ENCODE data around the gene DSC1.

DSC1 gene

DNA sequence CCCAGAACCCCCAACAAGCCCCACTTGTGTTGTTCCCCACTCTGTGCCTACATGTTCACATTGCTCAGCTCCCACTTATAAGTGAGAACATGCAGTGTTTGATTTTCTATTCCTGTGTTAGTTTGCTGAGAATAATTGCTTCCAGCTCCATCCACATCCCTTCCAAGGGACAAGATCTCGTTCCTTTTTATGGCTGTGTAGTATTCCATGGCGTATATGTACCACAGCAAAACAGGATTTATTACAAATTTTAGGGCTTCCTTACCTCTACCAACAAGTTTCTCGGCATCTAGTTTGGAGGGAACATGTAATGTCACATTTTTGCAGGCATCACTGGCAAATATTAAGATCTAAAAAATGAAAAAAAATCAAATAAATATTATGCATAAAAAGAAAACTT lies 69.4 kb downstream of the DSC1 start:
- no peak overlapping the region for H3K9ac ChIP-seq (ENCODE audit: low read length in 2 of 2)

DNA sequence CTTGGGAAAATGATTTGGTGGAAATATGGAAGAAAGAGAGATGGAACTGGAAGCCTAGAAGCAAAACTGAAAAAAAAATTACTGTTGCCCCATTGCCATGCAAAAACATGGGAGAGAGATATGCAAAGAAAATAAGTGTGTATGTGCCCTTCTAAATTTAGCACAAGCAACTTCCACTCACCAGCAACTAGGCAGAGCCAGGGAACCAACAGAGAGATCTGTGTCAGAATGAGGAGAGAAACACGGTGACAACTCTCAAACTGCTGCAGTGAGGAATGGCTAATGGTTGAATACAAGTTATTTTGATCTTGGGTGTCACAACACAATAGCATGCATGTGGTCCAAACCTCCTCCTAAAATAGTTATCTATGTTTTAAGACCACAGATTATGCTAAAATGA lies 71.3 kb downstream of the DSC1 start:
- Histone ChIP-seq H3K36me3 (ENCODE audit: control insufficient read depth in 2 of 2, insufficient read depth in 2 of 2, low read length in 2 of 2) (no peaks in the 10 kb centered on the region), H3K4me1 (ENCODE audit: control insufficient read depth, insufficient read depth, low read length) (no peaks in the 10 kb centered on the region), H3K9me3 (ENCODE audit: control insufficient read depth in 2 of 2, low read length in 2 of 2) (no peaks in the 10 kb centered on the region), H3K27me3 (ENCODE audit: control insufficient read depth in 1 of 2, insufficient read depth in 2 of 2, low read length in 2 of 2) (no peaks in the 10 kb centered on the region), H3K4me3 (ENCODE audit: low read length in 2 of 2) (no peak overlapping the region), H3K27ac (ENCODE audit: low read length) (no peak overlapping the region), H3K9ac (ENCODE audit: low read length in 2 of 2) (no peak overlapping the region)

More for the DNA sequence above, 69.4 kb downstream of the DSC1 start:
- Histone ChIP-seq H3K27me3 (ENCODE audit: control insufficient read depth in 1 of 2, insufficient read depth in 2 of 2, low read length in 2 of 2) (no peaks in the 10 kb centered on the region), H3K4me3 (ENCODE audit: low read length in 2 of 2) (no peak overlapping the region), H3K27ac (ENCODE audit: low read length) (no peak overlapping the region), H3K9me3 (ENCODE audit: control insufficient read depth in 2 of 2, low read length in 2 of 2) (no peaks in the 10 kb centered on the region), H3K4me1 (ENCODE audit: control insufficient read depth, insufficient read depth, low read length) (no peaks in the 10 kb centered on the region), H3K36me3 (ENCODE audit: control insufficient read depth in 2 of 2, insufficient read depth in 2 of 2, low read length in 2 of 2) (no peaks in the 10 kb centered on the region)

DNA sequence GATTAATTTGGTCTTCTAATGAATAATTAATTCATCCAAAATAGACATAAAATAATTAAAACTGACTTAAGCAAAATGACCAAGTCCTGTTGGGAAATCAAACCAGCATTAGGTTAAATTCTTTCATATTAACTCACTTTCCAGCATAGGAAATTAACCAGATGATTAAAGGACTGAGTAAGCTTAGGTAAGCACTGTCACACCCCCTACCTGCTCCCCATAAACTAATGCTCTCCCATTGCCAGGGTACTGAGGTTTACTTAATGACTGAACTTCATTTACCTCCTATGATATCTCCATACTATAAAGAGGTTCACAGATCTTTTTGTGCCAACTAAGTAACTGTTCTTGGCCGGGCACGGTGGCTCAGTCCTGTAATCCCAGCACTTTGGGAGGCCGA lies 74.1 kb downstream of the DSC1 start:
- Histone ChIP-seq H3K9ac (ENCODE audit: low read length in 2 of 2) (no peak overlapping the region), H3K36me3 (ENCODE audit: control insufficient read depth in 2 of 2, insufficient read depth in 2 of 2, low read length in 2 of 2) (no peaks in the 10 kb centered on the region), H3K27me3 (ENCODE audit: control insufficient read depth in 1 of 2, insufficient read depth in 2 of 2, low read length in 2 of 2) (no peaks in the 10 kb centered on the region), H3K4me3 (ENCODE audit: low read length in 2 of 2) (no peak overlapping the region), H3K27ac (ENCODE audit: low read length) (no peak overlapping the region), H3K4me1 (ENCODE audit: control insufficient read depth, insufficient read depth, low read length) (no peaks in the 10 kb centered on the region), H3K9me3 (ENCODE audit: control insufficient read depth in 2 of 2, low read length in 2 of 2) (no peaks in the 10 kb centered on the region)

DNA sequence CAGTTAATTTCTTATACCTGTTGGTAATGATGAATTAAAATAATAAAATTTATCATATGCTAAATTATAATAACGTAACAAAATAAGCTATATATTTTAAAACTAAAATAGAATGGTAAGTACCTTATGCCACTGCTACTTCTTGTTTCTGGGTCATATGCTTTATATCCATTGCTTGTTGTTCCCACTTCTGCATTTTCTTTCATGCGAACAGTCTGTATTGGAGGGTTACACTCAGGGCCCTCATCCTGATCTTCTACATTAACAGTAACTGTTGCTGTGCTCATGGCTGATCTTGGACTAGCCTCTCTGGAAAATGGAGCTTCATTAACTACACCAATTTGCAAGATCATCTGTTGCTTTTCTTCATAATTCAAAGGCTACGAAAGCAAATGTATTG lies 82.7 kb downstream of the DSC1 start:
- H3K9me3 ChIP-seq (ENCODE audit: control insufficient read depth in 2 of 2, low read length in 2 of 2): no peaks in the 10 kb centered on the region
- H3K36me3 ChIP-seq (ENCODE audit: control insufficient read depth in 2 of 2, insufficient read depth in 2 of 2, low read length in 2 of 2): no peaks in the 10 kb centered on the region
- no peaks in the 10 kb centered on the region for H3K27me3 ChIP-seq (ENCODE audit: control insufficient read depth in 1 of 2, insufficient read depth in 2 of 2, low read length in 2 of 2)
- H3K4me1 ChIP-seq (ENCODE audit: control insufficient read depth, insufficient read depth, low read length): no peaks in the 10 kb centered on the region
- H3K9ac ChIP-seq (ENCODE audit: low read length in 2 of 2): no peak overlapping the region
- H3K4me3 ChIP-seq (ENCODE audit: low read length in 2 of 2): no peak overlapping the region
- no peak overlapping the region for H3K27ac ChIP-seq (ENCODE audit: low read length)

Measured in stomach smooth muscle (tissue), 2 donors.